GM12875 (cell line): Measurements from ENCODE around the gene PAX5.

Source experiments
- H3K4me3 ChIP-seq: one replicate; pipeline ENCODE4 v1.5.1; 2011; ENCODE audit warnings: low read depth, low read length, control low read depth
- TF ChIP-seq, protein P1 (sequence below): IDR thresholded peaks from 2 replicates; pipeline ENCODE4 v1.5.1; 2011; ENCODE audit warnings: low read depth, mild to moderate bottlenecking, control low read depth, inconsistent platforms, low read length, moderate library complexity, borderline replicate concordance; ENCODE audit not compliant: insufficient read depth

PAX5 gene

DNA sequence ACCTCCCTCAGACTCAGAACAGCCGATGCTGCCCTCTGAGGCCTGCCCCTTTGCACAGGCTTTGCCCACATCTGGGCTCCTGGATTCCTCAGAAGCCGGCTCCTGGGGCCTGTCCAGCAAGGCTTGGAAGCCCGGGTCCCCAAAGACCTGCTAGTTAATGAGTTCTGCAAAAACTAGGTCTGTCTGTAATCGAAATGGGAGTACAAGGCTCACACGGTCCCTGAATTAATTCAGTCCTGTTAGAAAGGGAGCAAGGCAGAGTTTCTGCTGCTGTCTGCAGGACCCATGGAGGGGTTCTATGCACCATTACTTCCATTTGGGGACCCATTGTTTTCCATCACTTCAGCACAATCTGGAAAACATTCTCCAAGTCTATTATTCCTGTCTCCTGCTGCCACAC, 239.6 kb downstream of the PAX5 start:
- H3K4me3 ChIP-seq: no peak overlapping the region
- TF ChIP-seq, protein P1, sequence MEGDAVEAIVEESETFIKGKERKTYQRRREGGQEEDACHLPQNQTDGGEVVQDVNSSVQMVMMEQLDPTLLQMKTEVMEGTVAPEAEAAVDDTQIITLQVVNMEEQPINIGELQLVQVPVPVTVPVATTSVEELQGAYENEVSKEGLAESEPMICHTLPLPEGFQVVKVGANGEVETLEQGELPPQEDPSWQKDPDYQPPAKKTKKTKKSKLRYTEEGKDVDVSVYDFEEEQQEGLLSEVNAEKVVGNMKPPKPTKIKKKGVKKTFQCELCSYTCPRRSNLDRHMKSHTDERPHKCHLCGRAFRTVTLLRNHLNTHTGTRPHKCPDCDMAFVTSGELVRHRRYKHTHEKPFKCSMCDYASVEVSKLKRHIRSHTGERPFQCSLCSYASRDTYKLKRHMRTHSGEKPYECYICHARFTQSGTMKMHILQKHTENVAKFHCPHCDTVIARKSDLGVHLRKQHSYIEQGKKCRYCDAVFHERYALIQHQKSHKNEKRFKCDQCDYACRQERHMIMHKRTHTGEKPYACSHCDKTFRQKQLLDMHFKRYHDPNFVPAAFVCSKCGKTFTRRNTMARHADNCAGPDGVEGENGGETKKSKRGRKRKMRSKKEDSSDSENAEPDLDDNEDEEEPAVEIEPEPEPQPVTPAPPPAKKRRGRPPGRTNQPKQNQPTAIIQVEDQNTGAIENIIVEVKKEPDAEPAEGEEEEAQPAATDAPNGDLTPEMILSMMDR: no peak

DNA sequence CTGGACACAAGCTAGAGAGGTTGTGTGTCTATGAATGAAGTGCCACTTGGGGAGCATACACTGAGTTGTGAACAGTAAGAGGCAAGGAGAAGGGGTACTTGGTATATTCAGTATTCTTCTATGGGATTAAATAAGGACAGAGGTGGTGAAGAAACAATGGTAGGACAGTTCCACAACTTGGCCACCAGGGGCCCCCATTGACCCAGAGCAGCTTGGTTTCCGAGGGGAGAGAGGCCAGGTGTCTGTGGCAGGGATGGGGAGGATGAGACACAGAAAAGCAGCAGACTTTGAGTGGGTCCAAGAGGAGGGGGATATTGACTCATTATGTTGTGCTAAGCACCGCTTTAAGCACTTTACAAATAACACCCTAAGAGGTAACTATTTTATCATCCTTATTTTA, 240.8 kb downstream of the PAX5 start:
- TF ChIP-seq, protein P1: peak; percentile 21; the same call in 1 of the 2 replicates
- no peak overlapping the region for H3K4me3 ChIP-seq

DNA sequence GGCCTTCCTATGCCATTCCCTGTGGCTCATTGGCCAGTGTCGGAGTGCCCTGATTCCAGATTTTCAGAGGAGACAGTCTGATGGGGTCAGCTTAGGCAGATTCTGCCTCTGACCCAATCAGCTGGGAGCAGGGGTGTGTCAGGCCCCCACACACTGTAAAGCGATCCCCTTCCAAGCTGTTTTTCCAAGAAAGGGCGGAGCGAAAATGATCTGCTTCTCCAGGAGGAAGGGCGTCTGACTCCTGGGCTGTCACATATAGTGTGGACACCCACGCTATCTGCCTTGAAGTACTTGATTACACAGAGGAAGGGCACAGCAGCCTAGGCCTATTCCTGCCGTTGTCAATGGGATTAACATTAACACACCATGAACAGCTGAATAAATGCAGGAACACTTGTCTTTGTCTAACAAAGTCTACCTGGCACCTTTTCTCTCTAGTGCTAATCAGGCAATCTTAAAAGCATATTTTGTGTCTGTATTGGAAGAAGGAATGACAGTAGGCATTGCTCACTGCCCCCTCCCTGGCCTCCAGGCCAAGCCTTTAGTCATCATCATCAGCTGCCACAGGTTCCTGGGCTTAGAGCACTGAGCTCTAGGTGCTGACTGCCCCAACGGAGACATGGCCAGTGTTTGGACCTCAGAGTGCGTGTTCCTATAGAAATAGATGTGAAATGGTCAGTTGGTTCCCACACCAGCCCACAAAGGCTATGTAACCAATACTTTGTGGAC, 242.7 kb downstream of the PAX5 start:
- TF ChIP-seq, protein P1: no peak
- no peak overlapping the region for H3K4me3 ChIP-seq

DNA sequence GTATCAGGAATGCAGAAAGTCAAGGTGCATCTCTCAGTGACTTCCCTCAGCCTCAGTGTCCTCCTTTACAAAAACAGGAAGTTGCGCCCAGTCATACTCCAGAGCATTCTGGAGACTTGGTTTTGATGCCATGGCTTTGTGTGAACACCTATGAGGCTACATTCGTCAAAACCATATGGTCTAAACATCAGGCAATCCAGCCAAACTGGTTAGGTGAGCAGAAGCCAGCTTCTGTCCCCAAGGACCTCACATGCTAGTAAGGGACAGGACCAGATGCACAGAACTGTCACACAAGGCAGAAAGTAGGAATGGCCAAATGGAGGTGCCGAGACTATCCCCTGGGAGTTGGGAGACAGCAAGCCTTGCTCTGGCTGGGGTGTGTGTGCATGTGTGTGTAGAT, 244.2 kb downstream of the PAX5 start:
- no peak overlapping the region for H3K4me3 ChIP-seq
- TF ChIP-seq, protein P1: no peak

DNA sequence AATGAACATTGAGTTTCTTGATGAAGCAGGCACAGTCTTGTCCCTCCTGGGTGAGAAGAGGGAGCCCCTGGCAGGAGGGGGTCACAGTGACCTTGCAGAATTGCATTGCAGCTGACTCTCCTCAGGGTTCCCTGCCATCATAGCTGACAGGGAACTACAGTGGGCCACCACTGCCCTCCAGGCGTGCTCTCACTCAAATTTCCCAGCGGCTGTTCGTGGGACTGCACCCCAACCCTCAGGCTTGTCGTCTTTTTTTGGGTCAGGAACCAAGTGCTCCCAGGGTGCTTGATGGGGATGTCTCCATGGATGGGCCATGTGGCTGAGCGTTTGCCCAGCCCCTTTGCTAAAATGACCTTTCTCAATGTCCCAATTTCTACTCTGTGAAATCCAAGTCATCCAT, 245.5 kb downstream of the PAX5 start:
- TF ChIP-seq, protein P1: peak; percentile 59
- no peak overlapping the region for H3K4me3 ChIP-seq

DNA sequence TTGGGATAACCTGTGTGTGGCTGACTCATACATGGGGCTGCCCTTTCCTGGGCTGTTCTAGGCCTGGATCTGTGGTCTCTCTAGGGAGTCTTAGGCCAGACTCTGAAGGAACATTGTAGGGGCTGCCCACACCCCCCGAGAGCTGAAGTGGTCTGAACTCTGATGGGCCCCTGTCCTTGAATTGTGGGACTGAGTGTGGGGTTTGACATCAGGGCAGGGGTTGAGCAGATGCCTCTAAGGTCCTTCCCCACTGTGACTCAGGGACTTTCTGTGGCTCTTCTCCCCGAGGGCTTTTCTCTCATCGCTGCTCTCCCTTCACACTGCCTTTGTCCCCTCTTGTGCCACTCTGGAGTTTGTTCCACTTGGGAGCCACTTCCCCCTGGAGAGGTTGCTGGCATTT, 246.4 kb downstream of the PAX5 start:
- H3K4me3 ChIP-seq: no peak overlapping the region
- TF ChIP-seq, protein P1: no peak
